ENCODE results near the gene OPRL1. TPM values are rescaled to one million over a fixed set of nuclear protein-coding genes. Genes with fewer than 3 reads are reported as not detected.

Gene OPRL1
- total and polyA plus RNA-seq, 2 donors (not counting 1 experiment from before 2014, with no cell fraction given) = 3.5 to 6.2 TPM

DNA sequence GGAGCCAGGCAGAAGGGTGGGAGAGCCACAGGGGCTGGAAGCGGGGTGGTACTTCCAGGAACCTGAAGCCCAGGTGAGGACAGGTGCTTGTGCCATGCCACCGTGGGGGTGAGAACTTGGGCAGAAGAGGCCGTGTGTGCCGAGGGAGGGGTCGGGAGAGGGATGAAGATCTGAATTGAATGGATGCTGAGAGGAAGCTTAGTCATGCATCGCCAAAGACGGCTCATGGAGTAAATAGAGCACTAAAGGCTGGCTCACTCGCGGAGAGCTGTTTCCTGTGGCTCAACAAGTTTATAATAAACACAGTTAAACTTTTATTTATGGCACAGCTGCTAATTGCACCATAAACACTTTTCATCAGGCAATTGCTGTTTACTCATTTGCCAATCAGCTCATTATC, 62.7 kb downstream of the OPRL1 start:
- Histone ChIP-seq H3K36me3 (replicated peaks in 1 of 2; ENCODE audit: control extremely low read depth in 1 of 2, control insufficient read depth in 1 of 2, extremely low read depth in 1 of 2, insufficient read depth in 2 of 2, low read length in 1 of 2) (no peaks in the 10 kb centered on the region), H3K79me2 (ENCODE audit: control insufficient read depth, insufficient read depth, low read length) (no peaks in the 10 kb centered on the region), H3K27ac (ENCODE audit: low read length in 2 of 2) (no peak overlapping the region), H3K4me1 (ENCODE audit: control insufficient read depth in 2 of 2, insufficient read depth in 2 of 2, low read length in 2 of 2) (no peaks in the 10 kb centered on the region), H3K9me3 (ENCODE audit: control extremely low read depth in 1 of 3, control insufficient read depth in 2 of 3, insufficient read depth in 1 of 3, low read length in 2 of 3) (peaks cover 0 to 22% (median 9%) of the 10 kb centered on the region in 3 donors), H3K4me3 (ENCODE audit: control extremely low read depth in 1 of 5, extremely low read depth in 1 of 5, insufficient read depth in 1 of 5, low read depth in 2 of 5, low read length in 4 of 5) (no peak overlapping the region), H2AFZ (ENCODE audit: insufficient read depth, low read depth, low read length, poor library complexity, severe bottlenecking) (no peak overlapping the region), H3K4me2 (replicated peaks; ENCODE audit: low read depth, low read length, poor library complexity, severe bottlenecking) (no peak overlapping the region), H3K27me3 (replicated peaks in 1 of 4; ENCODE audit: control extremely low read depth in 1 of 4, control insufficient read depth in 3 of 4, insufficient read depth in 4 of 4, low read length in 3 of 4) (peaks cover 0 to 16% (median 0%) of the 10 kb centered on the region in 4 experiments), H3K9ac (ENCODE audit: low read length) (no peak overlapping the region), H4K20me1 (ENCODE audit: control insufficient read depth, insufficient read depth, low read length, poor library complexity, severe bottlenecking) (no peaks in the 10 kb centered on the region)
- H3K4me1 Mint-ChIP-seq = no peaks in the 10 kb centered on the region
- POLR2A ChIA-PET = no interaction called here
- TF ChIP-seq EZH2 (IDR thresholded peaks at IDR 0.05; ENCODE audit: borderline replicate concordance, insufficient read depth, low read depth, low read length, poor library complexity, severe bottlenecking) = no peak
- TF ChIP-seq, protein P1, sequence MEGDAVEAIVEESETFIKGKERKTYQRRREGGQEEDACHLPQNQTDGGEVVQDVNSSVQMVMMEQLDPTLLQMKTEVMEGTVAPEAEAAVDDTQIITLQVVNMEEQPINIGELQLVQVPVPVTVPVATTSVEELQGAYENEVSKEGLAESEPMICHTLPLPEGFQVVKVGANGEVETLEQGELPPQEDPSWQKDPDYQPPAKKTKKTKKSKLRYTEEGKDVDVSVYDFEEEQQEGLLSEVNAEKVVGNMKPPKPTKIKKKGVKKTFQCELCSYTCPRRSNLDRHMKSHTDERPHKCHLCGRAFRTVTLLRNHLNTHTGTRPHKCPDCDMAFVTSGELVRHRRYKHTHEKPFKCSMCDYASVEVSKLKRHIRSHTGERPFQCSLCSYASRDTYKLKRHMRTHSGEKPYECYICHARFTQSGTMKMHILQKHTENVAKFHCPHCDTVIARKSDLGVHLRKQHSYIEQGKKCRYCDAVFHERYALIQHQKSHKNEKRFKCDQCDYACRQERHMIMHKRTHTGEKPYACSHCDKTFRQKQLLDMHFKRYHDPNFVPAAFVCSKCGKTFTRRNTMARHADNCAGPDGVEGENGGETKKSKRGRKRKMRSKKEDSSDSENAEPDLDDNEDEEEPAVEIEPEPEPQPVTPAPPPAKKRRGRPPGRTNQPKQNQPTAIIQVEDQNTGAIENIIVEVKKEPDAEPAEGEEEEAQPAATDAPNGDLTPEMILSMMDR (IDR thresholded peaks at IDR 0.05) = no peak
- ATAC-seq (ENCODE audit: low read depth) (no peak), DNase-seq (no peak)
- H3K27ac Mint-ChIP-seq = no peak overlapping the region
- H3K9me3 Mint-ChIP-seq (ENCODE audit: insufficient read depth) = peaks cover 5% of the 10 kb centered on the region
- intact Hi-C loops (cut with micrococcal nuclease) = no loop called here
- peaks cover 10% of the 10 kb centered on the region for H3K27me3 Mint-ChIP-seq
- 39% methylated on average over 9 of the region's 9 CpGs for WGBS (ENCODE audit: insufficient coverage)
- CTCF ChIA-PET = interaction anchor here (0.6 kb wide), 2 partner anchors 154 to 463 kb away, joined by 3 read pairs; no protein-coding TSS in a partner anchor
- no peak overlapping the region for H3K4me3 Mint-ChIP-seq

DNA sequence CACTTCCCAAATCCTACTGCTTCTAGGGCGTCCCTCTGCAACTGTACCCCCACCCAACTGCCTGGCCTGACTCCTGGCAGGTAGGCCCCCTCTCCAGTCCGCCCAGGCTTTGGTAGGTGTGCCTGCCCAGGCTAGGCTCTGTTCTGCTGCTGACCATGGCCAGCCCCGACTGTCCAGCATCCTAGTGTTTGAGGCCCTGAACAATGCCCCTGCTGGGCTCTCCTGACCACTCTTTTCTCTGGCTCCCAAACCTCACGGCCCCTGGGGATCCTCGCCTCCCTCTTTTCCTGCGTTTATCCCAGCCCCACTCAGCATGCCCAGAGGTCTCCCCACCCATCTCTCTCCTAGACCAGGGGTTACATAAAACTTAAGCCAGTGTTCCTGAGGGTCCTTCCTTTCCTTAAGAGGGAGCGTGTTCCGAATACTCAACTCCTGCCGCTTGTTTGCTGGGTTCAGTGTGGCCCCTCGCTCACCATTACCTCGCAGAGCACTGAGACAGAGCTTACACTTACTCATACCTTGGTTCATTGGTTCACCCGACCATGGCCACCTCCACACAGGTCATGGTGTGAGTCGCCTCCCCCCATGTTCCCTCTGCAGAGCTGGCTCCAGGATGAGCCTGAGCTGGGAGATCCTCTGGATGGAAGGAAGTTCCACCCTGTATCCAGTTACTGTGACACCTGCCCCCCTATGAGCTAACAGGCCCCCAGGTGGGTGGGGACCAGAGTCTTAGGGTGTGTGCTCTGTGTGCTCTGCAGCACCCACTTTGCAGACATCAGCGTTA, 63.3 kb downstream of the OPRL1 start:
- Mint-ChIP-seq H3K27ac (no peak overlapping the region), H3K4me1 (no peaks in the 10 kb centered on the region), H3K4me3 (no peak overlapping the region), H3K9me3 (ENCODE audit: insufficient read depth) (peaks cover 5% of the 10 kb centered on the region), H3K27me3 (peaks cover 10% of the 10 kb centered on the region)
- ATAC-seq (ENCODE audit: low read depth) (no peak), DNase-seq (no peak)
- no peak overlapping the region for H2AFZ ChIP-seq (ENCODE audit: insufficient read depth, low read depth, low read length, poor library complexity, severe bottlenecking)
- no peak overlapping the region for H3K4me3 ChIP-seq (ENCODE audit: control extremely low read depth in 1 of 5, extremely low read depth in 1 of 5, insufficient read depth in 1 of 5, low read depth in 2 of 5, low read length in 4 of 5)
- intact Hi-C loops (cut with micrococcal nuclease) = no loop called here
- no peak overlapping the region for H3K4me2 ChIP-seq (replicated peaks; ENCODE audit: low read depth, low read length, poor library complexity, severe bottlenecking)
- no peaks in the 10 kb centered on the region for H3K4me1 ChIP-seq (ENCODE audit: control insufficient read depth in 2 of 2, insufficient read depth in 2 of 2, low read length in 2 of 2)
- no peak for TF ChIP-seq EZH2 (IDR thresholded peaks at IDR 0.05; ENCODE audit: borderline replicate concordance, insufficient read depth, low read depth, low read length, poor library complexity, severe bottlenecking)
- TF ChIP-seq, protein P1 (IDR thresholded peaks at IDR 0.05) = no peak
- ChIA-PET POLR2A (no interaction called here), CTCF (interaction anchor here (0.6 kb wide), 2 partner anchors 155 to 463 kb away, joined by 3 read pairs; no protein-coding TSS in a partner anchor)
- peaks cover 0 to 22% (median 9%) of the 10 kb centered on the region in 3 donors for H3K9me3 ChIP-seq (ENCODE audit: control extremely low read depth in 1 of 3, control insufficient read depth in 2 of 3, insufficient read depth in 1 of 3, low read length in 2 of 3)
- H3K27ac ChIP-seq (ENCODE audit: low read length in 2 of 2) = no peak overlapping the region
- no peak overlapping the region for H3K9ac ChIP-seq (ENCODE audit: low read length)
- no peaks in the 10 kb centered on the region for H4K20me1 ChIP-seq (ENCODE audit: control insufficient read depth, insufficient read depth, low read length, poor library complexity, severe bottlenecking)
- H3K79me2 ChIP-seq (ENCODE audit: control insufficient read depth, insufficient read depth, low read length) = no peaks in the 10 kb centered on the region
- no peaks in the 10 kb centered on the region for H3K36me3 ChIP-seq (replicated peaks in 1 of 2; ENCODE audit: control extremely low read depth in 1 of 2, control insufficient read depth in 1 of 2, extremely low read depth in 1 of 2, insufficient read depth in 2 of 2, low read length in 1 of 2)
- peaks cover 0 to 16% (median 0%) of the 10 kb centered on the region in 4 experiments for H3K27me3 ChIP-seq (replicated peaks in 1 of 4; ENCODE audit: control extremely low read depth in 1 of 4, control insufficient read depth in 3 of 4, insufficient read depth in 4 of 4, low read length in 3 of 4)
- WGBS (ENCODE audit: insufficient coverage) = 93% methylated on average over 14 of the region's 14 CpGs

Data from B cell (primary cell).